Body of pancreas (tissue), 4 donors: ENCODE data around the gene ARMC3. TPM values are rescaled to one million over a fixed set of nuclear protein-coding genes. Genes with fewer than 3 reads are reported as not detected.

Experiments used
- ATAC-seq: fragments of 150-250 bp; one replicate; pipeline ENCODE4 v1.9.1; 2016
- DNase-seq, 4 donors: peaks; one replicate each; pipeline ENCODE4 v3.0.0-alpha.2; 2019
- H3K27ac ChIP-seq, 4 donors: fragments of 200-600 bp; sonication (generic); 1 replicate in 3 of 4; 2 replicates in 1 of 4; pipeline versions ENCODE4 v1.5.1 to v1.6.1; 2016 to 2019; ENCODE audit warnings: mild to moderate bottlenecking in 1 of 4, mixed read lengths in 1 of 4, moderate library complexity in 1 of 4
- H3K27me3 ChIP-seq, 2 donors: fragments of 200-600 bp; sonication (generic); one replicate each; pipeline ENCODE4 v1.6.0; 2016; ENCODE audit warnings: mild to moderate bottlenecking in 1 of 2
- H3K36me3 ChIP-seq, 2 donors: fragments of 200-600 bp; sonication (generic); replicated peaks in 1 of 2; 2 replicates each; pipeline ENCODE4 v1.5.1; 2016; ENCODE audit warnings: low read depth in 2 of 2; ENCODE audit not compliant: insufficient read depth in 1 of 2
- H3K4me1 ChIP-seq: fragments of 200-600 bp; sonication (generic); one replicate; pipeline ENCODE4 v1.6.0; 2016
- H3K4me3 ChIP-seq, 2 donors: fragments of 200-600 bp; sonication (generic); 1 replicate in 1 of 2; 2 replicates in 1 of 2; pipeline ENCODE4 v1.5.1; 2016 to 2019
- H3K9me3 ChIP-seq, 3 donors: fragments of 200-600 bp; sonication (generic); 1 replicate in 2 of 3; 2 replicates in 1 of 3; pipeline ENCODE4 v1.5.1; 2016
- POLR2A ChIP-seq, 3 donors: fragments of 450-650 bp; IDR thresholded peaks; one replicate each; pipeline ENCODE4 v1.6.1; 2016; ENCODE audit warnings: antibody characterized with exemption in 3 of 3, mild to moderate bottlenecking in 2 of 3
- WGBS, 2 donors: methylation state at CpG; one replicate each; pipeline ENCODE4 v1.1.5; 2017; 5-methylcytosine and 5-hydroxymethylcytosine counted together
- intact Hi-C: fragments of 100-400 bp; cut with DNase I; formaldehyde crosslinking; loops from one replicate; pipeline ENCODE4 v1.15.1; 2023
- total RNA-seq, 2 donors: library from RNA; depleted of rRNA; stranded (reverse); fragments of >200 nt; gene quantifications; one replicate each; pipeline ENCODE4 v1.1.0, GENCODE V29; 2016
- TF ChIP-seq, protein P1 (sequence below), 7 experiments: fragments of 450-650 bp in 4 of 7; fragments of 200-600 bp in 3 of 7; sonication (generic) in 3 of 7; IDR thresholded peaks; one replicate each; pipeline ENCODE4 v1.5.1; 2016 to 2019; ENCODE audit warnings: antibody characterized with exemption in 7 of 7

ARMC3 gene
- total RNA-seq, 2 donors from 2014 or later = 0.33 to 0.52 TPM

DNA sequence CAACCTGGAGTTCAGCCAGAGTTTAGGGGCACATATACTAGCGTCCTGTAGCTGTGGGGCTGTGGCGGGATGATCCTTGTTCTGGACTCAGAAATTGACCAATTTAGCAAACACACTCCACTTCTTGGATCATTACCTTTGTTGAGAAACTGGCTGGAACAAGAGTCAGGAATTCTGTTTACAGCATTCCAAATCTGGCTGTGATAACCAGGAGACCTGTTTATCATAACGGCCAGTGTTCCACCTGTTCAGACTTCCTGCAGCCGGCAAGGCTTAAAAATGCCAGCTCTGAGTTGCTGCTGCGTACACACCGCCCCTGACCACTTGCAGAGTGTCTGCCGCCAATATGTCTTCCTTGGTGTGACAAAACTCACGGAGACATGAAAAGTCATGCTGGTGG is 64.8 kb downstream of the ARMC3 start:
- H3K4me3 ChIP-seq = no peak overlapping the region
- H3K4me1 ChIP-seq = peaks cover 17% of the 10 kb centered on the region
- ATAC-seq (no peak), DNase-seq (peak in 2 of 4 donors; percentile 16 to 34)
- H3K27me3 ChIP-seq = no peaks in the 10 kb centered on the region
- intact Hi-C loops = loop anchor here (10.0 kb wide), 2 partner anchors 968 to 998 kb away; no protein-coding TSS in a partner anchor
- WGBS, 2 donors = 21 to 24% methylated on average over 8 of the region's 8 CpGs
- no peaks in the 10 kb centered on the region for H3K9me3 ChIP-seq
- H3K27ac ChIP-seq = no peak overlapping the region
- no peak for TF ChIP-seq POLR2A (IDR thresholded peaks at IDR 0.05)
- TF ChIP-seq, protein P1, sequence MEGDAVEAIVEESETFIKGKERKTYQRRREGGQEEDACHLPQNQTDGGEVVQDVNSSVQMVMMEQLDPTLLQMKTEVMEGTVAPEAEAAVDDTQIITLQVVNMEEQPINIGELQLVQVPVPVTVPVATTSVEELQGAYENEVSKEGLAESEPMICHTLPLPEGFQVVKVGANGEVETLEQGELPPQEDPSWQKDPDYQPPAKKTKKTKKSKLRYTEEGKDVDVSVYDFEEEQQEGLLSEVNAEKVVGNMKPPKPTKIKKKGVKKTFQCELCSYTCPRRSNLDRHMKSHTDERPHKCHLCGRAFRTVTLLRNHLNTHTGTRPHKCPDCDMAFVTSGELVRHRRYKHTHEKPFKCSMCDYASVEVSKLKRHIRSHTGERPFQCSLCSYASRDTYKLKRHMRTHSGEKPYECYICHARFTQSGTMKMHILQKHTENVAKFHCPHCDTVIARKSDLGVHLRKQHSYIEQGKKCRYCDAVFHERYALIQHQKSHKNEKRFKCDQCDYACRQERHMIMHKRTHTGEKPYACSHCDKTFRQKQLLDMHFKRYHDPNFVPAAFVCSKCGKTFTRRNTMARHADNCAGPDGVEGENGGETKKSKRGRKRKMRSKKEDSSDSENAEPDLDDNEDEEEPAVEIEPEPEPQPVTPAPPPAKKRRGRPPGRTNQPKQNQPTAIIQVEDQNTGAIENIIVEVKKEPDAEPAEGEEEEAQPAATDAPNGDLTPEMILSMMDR (IDR thresholded peaks at IDR 0.05) = no peak
- H3K36me3 ChIP-seq = no peaks in the 10 kb centered on the region

DNA sequence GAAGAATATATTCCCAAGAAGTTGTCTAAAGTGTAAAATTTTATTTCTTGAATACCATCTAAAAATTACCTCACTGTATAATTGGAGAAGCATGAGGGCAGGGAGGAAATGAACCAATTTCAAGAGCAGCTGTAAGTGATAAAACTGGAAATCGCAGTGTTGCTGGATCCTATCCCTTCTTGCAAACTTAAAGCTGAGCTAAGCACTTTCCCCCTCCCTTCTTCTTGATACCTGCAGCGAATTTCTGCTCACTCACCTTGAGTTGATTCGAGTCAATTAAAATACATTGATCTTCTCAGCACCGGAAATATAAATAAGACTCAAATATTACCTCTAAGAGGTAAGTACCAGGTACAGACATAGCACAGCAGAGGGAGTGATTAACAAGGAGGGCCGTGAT is 65.5 kb downstream of the ARMC3 start:
- no peak for TF ChIP-seq POLR2A (IDR thresholded peaks at IDR 0.05)
- TF ChIP-seq, protein P1 (IDR thresholded peaks at IDR 0.05) = no peak
- Histone ChIP-seq H3K4me1 (peaks cover 17% of the 10 kb centered on the region), H3K9me3 (no peaks in the 10 kb centered on the region), H3K36me3 (no peaks in the 10 kb centered on the region), H3K4me3 (no peak overlapping the region), H3K27ac (no peak overlapping the region), H3K27me3 (no peaks in the 10 kb centered on the region)
- ATAC-seq (no peak), DNase-seq (no peak)
- WGBS, 2 donors = 73 to 77% methylated on average over 5 of the region's 5 CpGs
- intact Hi-C loops = loop anchor here (10.0 kb wide), 2 partner anchors 969 to 999 kb away; no protein-coding TSS in a partner anchor

DNA sequence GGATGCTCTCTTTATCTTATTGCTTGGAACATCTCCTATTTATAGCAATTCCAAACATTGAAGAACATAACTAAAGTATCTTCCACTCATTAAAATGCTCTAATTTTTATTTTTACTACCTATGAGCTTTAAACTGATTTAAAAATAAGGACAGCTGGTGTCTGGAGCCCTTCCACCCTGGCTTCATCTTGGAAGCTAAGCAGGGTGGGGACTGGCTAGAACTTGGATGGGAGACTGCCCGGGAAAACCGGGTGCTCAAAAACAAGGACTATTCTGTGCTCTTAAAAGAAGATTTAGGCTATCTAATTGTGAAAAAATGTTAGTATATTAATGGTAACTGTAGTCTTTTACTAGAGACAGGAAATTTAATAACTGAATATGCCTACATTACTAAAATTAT is 69.2 kb downstream of the ARMC3 start:
- intact Hi-C loops = loop anchor here (10.0 kb wide), 2 partner anchors 972 to 1002 kb away; no protein-coding TSS in a partner anchor
- peaks cover 12% of the 10 kb centered on the region for H3K4me1 ChIP-seq
- no peak for ATAC-seq
- DNase-seq = no peak
- WGBS, 2 donors = 44 to 60% methylated on average over 2 of the region's 2 CpGs
- no peaks in the 10 kb centered on the region for H3K27me3 ChIP-seq
- H3K9me3 ChIP-seq = no peaks in the 10 kb centered on the region
- H3K4me3 ChIP-seq = no peak overlapping the region
- no peaks in the 10 kb centered on the region for H3K36me3 ChIP-seq
- H3K27ac ChIP-seq = no peak overlapping the region
- no peak for TF ChIP-seq POLR2A (IDR thresholded peaks at IDR 0.05)
- TF ChIP-seq, protein P1 (IDR thresholded peaks at IDR 0.05) = no peak

DNA sequence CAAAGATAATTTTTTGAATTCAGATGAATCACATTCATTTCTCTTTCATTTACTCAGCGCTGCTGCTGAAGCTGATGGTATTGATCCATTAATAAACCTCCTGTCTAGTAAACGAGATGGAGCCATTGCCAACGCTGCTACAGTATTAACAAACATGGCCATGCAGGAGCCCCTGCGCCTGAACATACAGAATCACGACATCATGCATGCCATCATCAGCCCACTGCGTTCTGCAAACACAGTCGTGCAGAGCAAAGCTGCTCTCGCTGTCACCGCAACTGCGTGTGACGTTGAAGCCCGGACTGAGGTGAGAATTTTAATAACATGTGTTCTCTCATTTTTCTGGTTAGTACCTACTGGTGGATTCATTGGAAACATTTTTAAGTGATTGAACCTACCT is 70.2 kb downstream of the ARMC3 start:
- Histone ChIP-seq H3K4me1 (peaks cover 2% of the 10 kb centered on the region), H3K9me3 (no peaks in the 10 kb centered on the region), H3K4me3 (no peak overlapping the region), H3K27ac (no peak overlapping the region), H3K27me3 (no peaks in the 10 kb centered on the region), H3K36me3 (no peaks in the 10 kb centered on the region)
- TF ChIP-seq, protein P1 (IDR thresholded peaks at IDR 0.05) = no peak
- ATAC-seq (no peak), DNase-seq (no peak)
- intact Hi-C loops = loop anchor here (10.0 kb wide), 2 partner anchors 973 to 1003 kb away; no protein-coding TSS in a partner anchor
- whole genome bisulfite sequencing, 2 donors = 81% methylated on average over 12 of the region's 12 CpGs

DNA sequence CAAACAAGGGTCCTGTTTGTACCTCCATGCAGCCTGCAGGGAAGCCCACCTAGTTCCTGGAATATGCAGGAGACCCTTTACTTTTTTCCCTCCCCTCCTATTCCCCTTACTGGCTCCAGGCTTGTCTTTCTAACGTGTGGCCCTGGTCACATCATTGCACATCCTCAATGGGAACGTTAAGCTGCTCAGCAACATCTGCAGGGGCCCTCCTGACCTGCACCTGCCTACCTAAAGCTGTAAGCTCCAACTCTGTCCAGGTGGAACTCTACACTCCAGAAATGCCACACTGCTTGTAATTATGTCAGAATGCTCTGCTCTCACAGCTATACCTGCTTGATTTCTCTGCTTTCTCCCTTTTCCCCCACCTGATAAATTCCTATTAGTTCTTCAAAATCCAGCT is 72.1 kb downstream of the ARMC3 start:
- 45 to 53% methylated on average over 2 of the region's 2 CpGs for WGBS, 2 donors
- H3K27ac ChIP-seq = no peak overlapping the region
- intact Hi-C loops = loop anchor here (10.0 kb wide), 2 partner anchors 975 to 1005 kb away; no protein-coding TSS in a partner anchor
- no peak overlapping the region for H3K4me3 ChIP-seq
- H3K27me3 ChIP-seq = no peaks in the 10 kb centered on the region
- H3K4me1 ChIP-seq = no peaks in the 10 kb centered on the region
- ATAC-seq (no peak), DNase-seq (no peak)
- no peaks in the 10 kb centered on the region for H3K36me3 ChIP-seq
- TF ChIP-seq, protein P1 (IDR thresholded peaks at IDR 0.05) = no peak
- no peaks in the 10 kb centered on the region for H3K9me3 ChIP-seq
